Testis (tissue), 3 donors: ENCODE measurements around the gene NDUFV2. TPM values are rescaled to one million over a fixed set of nuclear protein-coding genes. Genes with fewer than 3 reads are reported as not detected.

Experiments
- DNase-seq: peaks from one replicate; pipeline ENCODE4 v3.0.0-alpha.2; 2019
- H3K27ac ChIP-seq, 2 donors: fragments of 200-600 bp; sonication (generic); one replicate each; pipeline ENCODE4 v1.5.1; 2019
- H3K27me3 ChIP-seq: fragments of 200-600 bp; sonication (generic); one replicate; pipeline ENCODE4 v1.5.1; 2019
- H3K36me3 ChIP-seq: fragments of 200-600 bp; sonication (generic); one replicate; pipeline ENCODE4 v1.5.1; 2017; ENCODE audit warnings: low read depth; ENCODE audit errors: missing control alignments
- H3K4me1 ChIP-seq: fragments of 200-600 bp; sonication (generic); one replicate; pipeline ENCODE4 v1.5.1; 2019
- H3K4me3 ChIP-seq, 2 donors: fragments of 200-600 bp; sonication (generic); one replicate each; pipeline ENCODE4 v1.5.1; 2017 to 2019
- H3K9me3 ChIP-seq: fragments of 200-600 bp; sonication (generic); one replicate; pipeline ENCODE4 v1.5.1; 2017
- POLR2A ChIP-seq: fragments of 450-650 bp; IDR thresholded peaks from one replicate; pipeline ENCODE4 v1.6.1; 2017; ENCODE audit warnings: antibody characterized with exemption, mild to moderate bottlenecking, moderate library complexity
- WGBS, 2 donors: methylation state at CpG; one replicate each; pipeline ENCODE4 v1.1.5; 2018; 5-methylcytosine and 5-hydroxymethylcytosine counted together
- intact Hi-C: fragments of 100-400 bp; cut with DNase I; formaldehyde crosslinking; loops from one replicate; pipeline ENCODE4 v1.15.1; 2023; ENCODE audit warnings: low total_unique reads
- polyA plus RNA-seq: library from polyadenylated mRNA; stranded (reverse); fragments of 350-450 nt; fragmentation: Illumina TruSeq; extraction: RNeasy Lipid Tissue Mini Kit (QIAGEN cat#74804); gene quantifications from one replicate; pipeline ENCODE4 v1.2.3, GENCODE V29; 2014; ENCODE audit warnings: low read depth, low replicate concordance; ENCODE audit not compliant: insufficient read depth
- total RNA-seq, 2 donors: library from RNA; depleted of rRNA; stranded (reverse); fragments of >200 nt; gene quantifications; one replicate each; pipeline ENCODE4 v1.2.3, GENCODE V29; 2016
- TF ChIP-seq, protein P1 (sequence below), 3 experiments: fragments of 450-650 bp in 2 of 3; fragments of 200-600 bp in 1 of 3; sonication (generic) in 1 of 3; IDR thresholded peaks; one replicate each; pipeline ENCODE4 v1.5.1; 2016 to 2019; ENCODE audit warnings: antibody characterized with exemption in 3 of 3, mild to moderate bottlenecking in 2 of 3, moderate library complexity in 1 of 3

Gene NDUFV2
- total and polyA plus RNA-seq, 3 donors from 2014 or later = 115 to 171 (median 120) TPM

- peaks cover 4% of the 10 kb centered on the region for H3K4me1 ChIP-seq
- 91 to 95% methylated on average over 3 of the region's 3 CpGs for WGBS, 2 donors
- no peaks in the 10 kb centered on the region for H3K36me3 ChIP-seq
- intact Hi-C loops = loop anchor here (10.0 kb wide), 1 partner anchor 363 kb away; no protein-coding TSS in a partner anchor
- TF ChIP-seq, protein P1, sequence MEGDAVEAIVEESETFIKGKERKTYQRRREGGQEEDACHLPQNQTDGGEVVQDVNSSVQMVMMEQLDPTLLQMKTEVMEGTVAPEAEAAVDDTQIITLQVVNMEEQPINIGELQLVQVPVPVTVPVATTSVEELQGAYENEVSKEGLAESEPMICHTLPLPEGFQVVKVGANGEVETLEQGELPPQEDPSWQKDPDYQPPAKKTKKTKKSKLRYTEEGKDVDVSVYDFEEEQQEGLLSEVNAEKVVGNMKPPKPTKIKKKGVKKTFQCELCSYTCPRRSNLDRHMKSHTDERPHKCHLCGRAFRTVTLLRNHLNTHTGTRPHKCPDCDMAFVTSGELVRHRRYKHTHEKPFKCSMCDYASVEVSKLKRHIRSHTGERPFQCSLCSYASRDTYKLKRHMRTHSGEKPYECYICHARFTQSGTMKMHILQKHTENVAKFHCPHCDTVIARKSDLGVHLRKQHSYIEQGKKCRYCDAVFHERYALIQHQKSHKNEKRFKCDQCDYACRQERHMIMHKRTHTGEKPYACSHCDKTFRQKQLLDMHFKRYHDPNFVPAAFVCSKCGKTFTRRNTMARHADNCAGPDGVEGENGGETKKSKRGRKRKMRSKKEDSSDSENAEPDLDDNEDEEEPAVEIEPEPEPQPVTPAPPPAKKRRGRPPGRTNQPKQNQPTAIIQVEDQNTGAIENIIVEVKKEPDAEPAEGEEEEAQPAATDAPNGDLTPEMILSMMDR (IDR thresholded peaks at IDR 0.05) = no peak
- TF ChIP-seq POLR2A = no peak
- DNase-seq = no peak
- H3K9me3 ChIP-seq = no peaks in the 10 kb centered on the region
- H3K27me3 ChIP-seq = no peaks in the 10 kb centered on the region
- no peak overlapping the region for H3K27ac ChIP-seq
- H3K4me3 ChIP-seq = no peak overlapping the region
Observed at GRCh38 chr18:9057646-9058045, 44.9 kb upstream of the NDUFV2 start.

DNA sequence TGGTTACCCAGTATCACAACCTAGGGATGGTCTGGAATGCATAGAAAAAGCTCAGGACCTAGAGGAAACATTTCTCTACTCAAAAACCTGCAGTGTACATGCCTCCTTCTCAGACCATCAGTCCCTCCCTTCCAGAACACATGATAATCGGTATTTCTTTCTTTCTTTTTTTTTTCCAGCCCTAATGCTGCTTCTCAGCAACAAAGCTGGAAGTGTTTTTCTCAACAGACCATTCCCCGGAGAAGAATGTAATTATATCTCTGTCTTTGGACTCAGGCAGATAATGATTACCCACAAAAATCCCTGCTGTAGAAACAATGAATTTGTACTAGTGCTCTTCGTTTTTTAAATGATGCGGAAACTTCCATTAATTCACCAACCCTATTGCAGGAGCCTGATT, 44.1 kb upstream of the NDUFV2 start:
- H3K36me3 ChIP-seq = no peaks in the 10 kb centered on the region
- H3K9me3 ChIP-seq = no peaks in the 10 kb centered on the region
- DNase-seq = no peak
- peaks cover 4% of the 10 kb centered on the region for H3K4me1 ChIP-seq
- H3K27me3 ChIP-seq = no peaks in the 10 kb centered on the region
- H3K27ac ChIP-seq = no peak overlapping the region
- intact Hi-C loops = loop anchor here (10.0 kb wide), 1 partner anchor 364 kb away; no protein-coding TSS in a partner anchor
- no peak for TF ChIP-seq POLR2A
- TF ChIP-seq, protein P1 (IDR thresholded peaks at IDR 0.05) = no peak
- 46 to 49% methylated on average over 4 of the region's 4 CpGs for WGBS, 2 donors
- no peak overlapping the region for H3K4me3 ChIP-seq

DNA sequence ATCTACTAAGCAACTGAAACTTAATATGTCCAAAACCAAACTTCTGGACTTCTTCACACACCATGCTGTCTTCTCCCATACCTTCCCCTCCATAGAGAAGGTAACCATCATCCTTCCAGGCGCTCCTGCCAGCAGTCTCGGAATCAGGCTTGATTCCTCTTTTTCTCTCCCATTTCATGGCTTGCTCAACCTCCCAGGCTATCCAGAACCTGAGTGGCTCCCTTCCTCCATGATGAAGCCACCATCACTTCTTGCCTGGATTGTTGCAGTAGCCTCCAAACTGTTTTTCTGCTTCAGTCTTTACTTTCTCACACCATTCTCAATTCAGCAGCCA, 40.1 kb upstream of the NDUFV2 start:
- Histone ChIP-seq H3K4me1 (peaks cover 4% of the 10 kb centered on the region), H3K36me3 (no peaks in the 10 kb centered on the region), H3K4me3 (no peak overlapping the region), H3K9me3 (no peaks in the 10 kb centered on the region), H3K27me3 (no peaks in the 10 kb centered on the region), H3K27ac (no peak overlapping the region)
- 95 to 97% methylated on average over 2 of the region's 2 CpGs for WGBS, 2 donors
- no peak for DNase-seq
- TF ChIP-seq POLR2A = no peak
- TF ChIP-seq, protein P1 (IDR thresholded peaks at IDR 0.05) = no peak
- intact Hi-C loops = no loop called here

GRCh38 chr18:9065864-9066263, 36.6 kb upstream of the NDUFV2 start:
- no peak for DNase-seq
- intact Hi-C loops = no loop called here
- TF ChIP-seq, protein P1 (IDR thresholded peaks at IDR 0.05) = no peak
- no peak for TF ChIP-seq POLR2A
- Histone ChIP-seq H3K36me3 (no peaks in the 10 kb centered on the region), H3K4me3 (no peak overlapping the region), H3K9me3 (no peaks in the 10 kb centered on the region), H3K4me1 (no peaks in the 10 kb centered on the region), H3K27me3 (no peaks in the 10 kb centered on the region), H3K27ac (no peak overlapping the region)
- WGBS, 2 donors = 60 to 72% methylated on average over 5 of the region's 5 CpGs

DNA sequence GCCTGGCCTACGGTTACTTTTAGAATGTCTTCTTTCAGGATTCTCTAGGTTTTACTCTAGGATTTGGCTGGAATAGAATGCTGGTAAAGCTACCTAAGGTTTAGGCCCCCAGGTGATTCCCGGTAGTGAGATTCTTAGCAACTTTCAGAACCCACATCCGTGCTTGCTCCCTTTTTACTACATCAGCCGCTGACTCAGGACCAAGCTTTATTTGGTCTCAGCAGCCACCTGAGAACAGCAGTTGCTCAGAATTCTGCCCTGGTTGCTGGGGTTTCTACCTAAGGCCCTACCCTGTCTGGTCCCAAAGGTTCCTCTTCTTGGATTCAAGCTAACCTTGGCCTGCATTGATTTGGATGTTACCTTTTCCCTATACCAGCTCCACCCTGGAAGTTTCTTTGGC, 36.1 kb upstream of the NDUFV2 start:
- no peak overlapping the region for H3K27ac ChIP-seq
- H3K9me3 ChIP-seq = no peaks in the 10 kb centered on the region
- 92 to 94% methylated on average over 4 of the region's 4 CpGs for WGBS, 2 donors
- no peaks in the 10 kb centered on the region for H3K4me1 ChIP-seq
- no peaks in the 10 kb centered on the region for H3K36me3 ChIP-seq
- intact Hi-C loops = no loop called here
- TF ChIP-seq, protein P1 (IDR thresholded peaks at IDR 0.05) = no peak
- TF ChIP-seq POLR2A = no peak
- DNase-seq = no peak
- no peak overlapping the region for H3K4me3 ChIP-seq
- no peaks in the 10 kb centered on the region for H3K27me3 ChIP-seq
